ENCODE results near the gene GSK3B.
"Not testable (repeated sequence)": the region's sequence is repeated elsewhere in the genome, so short reads cannot be mapped to it uniquely, and the experiment has no call there.

GSK3B gene

DNA sequence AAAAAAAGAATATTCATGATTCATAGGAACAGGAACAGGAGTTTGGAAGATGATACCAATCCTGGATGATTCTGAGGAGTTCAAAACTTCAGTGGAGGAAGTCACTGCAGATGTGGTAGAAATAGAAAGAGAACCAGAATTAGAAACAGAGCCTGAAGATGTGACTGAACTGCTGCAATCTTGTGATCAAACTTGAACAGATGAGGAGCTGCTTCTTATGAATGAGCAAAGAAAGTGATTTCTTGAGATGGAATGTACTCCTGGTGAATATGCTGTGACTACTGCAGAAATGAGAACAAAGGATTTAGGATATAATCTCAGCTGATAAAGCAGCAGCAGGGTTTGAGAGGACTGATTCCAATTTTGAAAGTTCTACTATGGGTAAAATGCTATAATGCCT, 72.7 kb downstream of the GSK3B start:
- DNase-seq, result no peak
- TF ChIP-seq, protein P1, sequence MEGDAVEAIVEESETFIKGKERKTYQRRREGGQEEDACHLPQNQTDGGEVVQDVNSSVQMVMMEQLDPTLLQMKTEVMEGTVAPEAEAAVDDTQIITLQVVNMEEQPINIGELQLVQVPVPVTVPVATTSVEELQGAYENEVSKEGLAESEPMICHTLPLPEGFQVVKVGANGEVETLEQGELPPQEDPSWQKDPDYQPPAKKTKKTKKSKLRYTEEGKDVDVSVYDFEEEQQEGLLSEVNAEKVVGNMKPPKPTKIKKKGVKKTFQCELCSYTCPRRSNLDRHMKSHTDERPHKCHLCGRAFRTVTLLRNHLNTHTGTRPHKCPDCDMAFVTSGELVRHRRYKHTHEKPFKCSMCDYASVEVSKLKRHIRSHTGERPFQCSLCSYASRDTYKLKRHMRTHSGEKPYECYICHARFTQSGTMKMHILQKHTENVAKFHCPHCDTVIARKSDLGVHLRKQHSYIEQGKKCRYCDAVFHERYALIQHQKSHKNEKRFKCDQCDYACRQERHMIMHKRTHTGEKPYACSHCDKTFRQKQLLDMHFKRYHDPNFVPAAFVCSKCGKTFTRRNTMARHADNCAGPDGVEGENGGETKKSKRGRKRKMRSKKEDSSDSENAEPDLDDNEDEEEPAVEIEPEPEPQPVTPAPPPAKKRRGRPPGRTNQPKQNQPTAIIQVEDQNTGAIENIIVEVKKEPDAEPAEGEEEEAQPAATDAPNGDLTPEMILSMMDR (IDR thresholded peaks at IDR 0.05; ENCODE audit: low read depth, low read length), result no peak
- H3K4me3 ChIP-seq (ENCODE audit: low read depth, low read length), result no peak overlapping the region
- no peaks in the 10 kb centered on the region; the same call in 1 of the 2 replicates for H3K36me3 ChIP-seq
- no peaks in the 10 kb centered on the region for H3K4me1 ChIP-seq
- no peaks in the 10 kb centered on the region for H3K27me3 ChIP-seq
- H3K9me3 ChIP-seq, result no peaks in the 10 kb centered on the region

DNA sequence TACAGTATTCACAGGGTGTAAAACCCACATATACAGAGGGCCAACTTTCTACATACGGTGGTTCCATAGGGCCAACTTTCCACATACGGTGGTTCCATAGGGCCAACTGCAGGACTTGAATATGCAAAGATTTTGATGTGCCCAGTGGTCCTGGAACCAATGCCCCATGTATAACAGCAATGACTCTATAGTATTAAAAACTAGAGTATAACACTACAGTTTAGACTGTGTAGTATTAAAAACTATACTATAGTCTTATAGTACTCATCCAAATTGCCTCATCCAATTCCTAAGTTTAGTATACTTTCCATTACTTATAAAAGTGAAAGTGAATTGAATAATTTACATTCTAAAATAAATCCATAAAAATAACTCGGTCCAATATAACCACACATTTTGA, 75.9 kb downstream of the GSK3B start:
- Histone ChIP-seq H3K4me3 (ENCODE audit: low read depth, low read length) (no peak overlapping the region), H3K36me3 (no peaks in the 10 kb centered on the region), H3K27me3 (no peaks in the 10 kb centered on the region), H3K9me3 (no peaks in the 10 kb centered on the region), H3K4me1 (no peaks in the 10 kb centered on the region)
- TF ChIP-seq, protein P1 (IDR thresholded peaks at IDR 0.05; ENCODE audit: low read depth, low read length), result no peak
- no peak for DNase-seq

DNA sequence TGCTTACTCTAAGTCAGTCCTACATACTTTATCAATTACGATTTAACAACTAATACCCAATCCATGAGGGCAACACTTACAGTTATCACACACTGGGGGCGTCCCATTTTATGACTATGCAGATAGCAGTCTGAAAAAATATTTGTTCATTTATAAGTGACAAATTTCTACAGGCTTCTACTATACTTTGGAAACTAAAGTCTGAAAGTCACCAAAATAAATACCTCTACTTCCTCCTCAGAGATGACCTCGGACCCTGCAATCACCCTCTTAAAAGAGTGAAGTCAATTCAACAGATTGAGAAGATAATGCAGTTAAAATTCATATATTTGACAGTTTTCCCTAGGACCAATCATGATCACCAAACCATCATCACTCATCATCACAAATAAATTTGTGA, 76.6 kb downstream of the GSK3B start:
- no peaks in the 10 kb centered on the region for H3K4me1 ChIP-seq
- H3K4me3 ChIP-seq (ENCODE audit: low read depth, low read length), result no peak overlapping the region
- no peak for DNase-seq
- no peaks in the 10 kb centered on the region for H3K36me3 ChIP-seq
- H3K9me3 ChIP-seq, result no peaks in the 10 kb centered on the region
- H3K27me3 ChIP-seq, result no peaks in the 10 kb centered on the region
- TF ChIP-seq, protein P1 (IDR thresholded peaks at IDR 0.05; ENCODE audit: low read depth, low read length), result no peak

DNA sequence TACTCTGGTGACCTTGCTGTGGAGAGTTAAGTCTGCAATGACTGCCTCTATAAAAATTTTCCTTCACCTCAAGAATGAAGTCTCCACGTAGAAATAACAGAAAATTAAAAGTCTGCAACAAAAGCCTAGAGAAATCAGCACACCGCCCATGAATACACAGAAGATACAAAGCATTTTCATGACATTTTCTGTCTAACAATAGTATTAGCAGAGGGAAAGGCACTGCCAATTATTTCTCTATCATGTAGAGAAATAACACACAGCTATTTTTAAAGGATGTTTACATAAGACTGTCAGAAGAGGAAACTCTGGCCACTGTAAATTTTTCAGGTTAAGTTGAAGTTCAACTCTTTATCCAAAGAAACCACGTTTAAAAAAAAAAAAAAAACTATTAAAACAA, 80.8 kb downstream of the GSK3B start:
- TF ChIP-seq, protein P1 (IDR thresholded peaks at IDR 0.05; ENCODE audit: low read depth, low read length), result no peak

DNA sequence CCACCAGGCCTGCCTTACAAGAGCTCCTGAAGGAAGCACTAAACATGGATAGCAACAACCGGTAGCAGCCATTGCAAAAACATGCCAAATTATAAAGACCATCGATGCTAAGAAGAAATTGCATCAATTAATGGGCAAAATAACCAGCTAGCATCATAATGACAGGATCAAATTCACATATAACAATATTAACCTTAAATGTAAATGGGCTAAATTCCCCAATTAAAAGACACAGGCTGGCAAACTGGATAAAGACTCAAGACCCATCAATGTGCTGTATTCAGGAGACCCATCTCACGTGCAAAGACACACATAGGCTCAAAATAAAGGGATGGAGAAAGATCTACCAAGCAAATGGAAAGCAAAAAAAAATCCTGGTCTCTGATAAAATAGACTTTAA, 88.5 kb downstream of the GSK3B start:
- H3K36me3 ChIP-seq; H3K4me3 ChIP-seq (ENCODE audit: low read depth, low read length); H3K4me1 ChIP-seq; H3K9me3 ChIP-seq; H3K27me3 ChIP-seq; DNase-seq: not testable (repeated sequence)

More for the DNA sequence above, 80.8 kb downstream of the GSK3B start:
- H3K9me3 ChIP-seq, result no peaks in the 10 kb centered on the region
- no peak overlapping the region for H3K4me3 ChIP-seq (ENCODE audit: low read depth, low read length)
- H3K36me3 ChIP-seq, result no peaks in the 10 kb centered on the region
- no peaks in the 10 kb centered on the region for H3K4me1 ChIP-seq
- no peaks in the 10 kb centered on the region for H3K27me3 ChIP-seq
- DNase-seq, result no peak

DNA sequence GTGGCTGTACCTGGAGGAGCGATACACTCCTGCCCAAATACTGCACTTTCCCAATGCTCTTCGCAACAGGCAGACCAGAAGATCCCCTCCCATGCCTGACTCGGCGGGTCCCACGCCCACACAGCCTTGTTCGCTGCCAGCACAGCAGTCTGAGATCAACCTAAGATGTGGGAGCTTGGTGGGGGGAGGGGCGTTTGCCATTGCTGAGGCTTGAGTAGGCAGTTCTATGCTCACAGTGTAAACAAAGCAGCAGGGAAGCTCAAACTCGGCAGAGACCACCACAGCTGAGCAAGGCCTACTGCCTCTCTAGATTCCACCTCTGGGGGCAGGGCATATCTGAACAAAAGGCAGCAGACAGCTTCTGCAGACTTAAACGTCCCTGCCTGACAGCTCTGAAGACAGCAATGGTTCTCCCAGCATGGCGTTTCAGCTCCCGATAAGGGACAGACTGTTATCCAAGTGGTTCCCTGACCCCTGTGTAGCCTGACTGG, 90.2 kb downstream of the GSK3B start:
- not testable (repeated sequence) for DNase-seq; H3K36me3 ChIP-seq; H3K27me3 ChIP-seq; H3K4me3 ChIP-seq (ENCODE audit: low read depth, low read length); H3K9me3 ChIP-seq; H3K4me1 ChIP-seq

DNA sequence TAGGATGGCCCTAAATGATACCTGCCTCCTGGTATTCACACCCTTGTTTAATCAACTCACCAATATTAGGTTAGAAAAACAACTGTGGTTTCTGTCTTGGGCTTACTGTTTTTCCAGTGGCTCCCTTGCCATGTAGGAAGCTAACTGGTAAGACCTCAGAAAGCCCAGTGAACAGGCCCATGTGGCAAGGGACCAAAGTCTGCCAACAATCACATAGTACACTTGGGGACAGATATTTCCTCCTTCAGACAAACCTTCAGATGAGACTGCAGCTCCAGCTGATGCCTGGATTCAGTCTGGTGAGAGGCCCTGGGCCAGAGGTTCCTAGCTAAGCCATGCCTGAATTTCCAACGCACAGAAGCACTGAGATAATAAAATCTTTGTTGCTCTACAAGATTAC, 96.1 kb downstream of the GSK3B start:
- H3K27me3 ChIP-seq, result no peaks in the 10 kb centered on the region
- TF ChIP-seq, protein P1 (IDR thresholded peaks at IDR 0.05; ENCODE audit: low read depth, low read length), result no peak
- H3K36me3 ChIP-seq, result peaks cover 21% of the 10 kb centered on the region

More for the DNA sequence above, 96.1 kb downstream of the GSK3B start:
- no peak for DNase-seq
- Histone ChIP-seq H3K4me3 (ENCODE audit: low read depth, low read length) (no peak overlapping the region), H3K4me1 (no peaks in the 10 kb centered on the region; the same call in 1 of the 2 replicates), H3K9me3 (no peaks in the 10 kb centered on the region)

Measured in BE2C (cell line).